Ishikawa (cell line): ENCODE data around the gene DKC1.

Experiments used
- CEBPB ChIP-seq: IDR thresholded peaks from 2 replicates; pipeline ENCODE4 v1.6.1; 2012
- CREB1 ChIP-seq: IDR thresholded peaks from 2 replicates; pipeline ENCODE4 v1.6.1; 2012; ENCODE audit warnings: low read depth
- EGR1 ChIP-seq: IDR thresholded peaks from 2 replicates; pipeline ENCODE4 v1.6.1; 2012
- EP300 ChIP-seq: IDR thresholded peaks from 2 replicates; pipeline ENCODE4 v1.6.1; 2012; ENCODE audit warnings: borderline replicate concordance
- FOXM1 ChIP-seq: IDR thresholded peaks from 2 replicates; pipeline ENCODE4 v1.6.1; 2012; ENCODE audit warnings: low read depth, borderline replicate concordance
- MAX ChIP-seq: IDR thresholded peaks from 2 replicates; pipeline ENCODE4 v1.6.1; 2012
- NFIC ChIP-seq: IDR thresholded peaks from 2 replicates; pipeline ENCODE4 v1.6.1; 2012
- RAD21 ChIP-seq: IDR thresholded peaks from 2 replicates; pipeline ENCODE4 v1.6.1; 2012; ENCODE audit warnings: low read depth
- REST ChIP-seq: IDR thresholded peaks from 2 replicates; pipeline ENCODE4 v1.6.1; 2012; ENCODE audit warnings: low read depth, mild to moderate bottlenecking
- TAF1 ChIP-seq: IDR thresholded peaks from 2 replicates; pipeline ENCODE4 v1.6.1; 2012; ENCODE audit warnings: low read depth, mild to moderate bottlenecking
- TCF12 ChIP-seq: IDR thresholded peaks from 2 replicates; pipeline ENCODE4 v1.6.1; 2012; ENCODE audit warnings: low read depth
- TEAD4 ChIP-seq: IDR thresholded peaks from 2 replicates; pipeline ENCODE4 v1.6.1; 2012
- USF1 ChIP-seq: IDR thresholded peaks from 2 replicates; pipeline ENCODE4 v1.6.1; 2012
- YY1 ChIP-seq: IDR thresholded peaks from 2 replicates; pipeline ENCODE4 v1.6.1; 2012; ENCODE audit warnings: low read depth
- ZBTB7A ChIP-seq: IDR thresholded peaks from 2 replicates; pipeline ENCODE4 v1.6.1; 2012; ENCODE audit warnings: low read depth

The DKC1 gene

GRCh38 chrX:154799556-154800348, 37.1 kb downstream of the DKC1 start:
- TF ChIP-seq MAX (no peak), ZBTB7A (no peak), TCF12 (no peak), FOXM1 (no peak), YY1 (no peak), EGR1 (no peak), CEBPB (no peak), REST (no peak), CREB1 (no peak), EP300 (no peak), USF1 (no peak), NFIC (no peak), TEAD4 (no peak), TAF1 (no peak), RAD21 (no peak)

- no peak for TF ChIP-seq MAX
- TF ChIP-seq CREB1, result no peak
- TF ChIP-seq NFIC, result no peak
- no peak for TF ChIP-seq TAF1
- TF ChIP-seq YY1, result no peak
- no peak for TF ChIP-seq FOXM1
- TF ChIP-seq USF1, result no peak
- TF ChIP-seq ZBTB7A, result no peak
- TF ChIP-seq TCF12, result no peak
- no peak for TF ChIP-seq EP300
- TF ChIP-seq REST, result no peak
- TF ChIP-seq CEBPB, result no peak
- TF ChIP-seq EGR1, result no peak
Measured at GRCh38 chrX:154800478-154801210, 38.0 kb downstream of the DKC1 start.

GRCh38 chrX:154802947-154803346, 40.3 kb downstream of the DKC1 start:
- TF ChIP-seq RAD21, result no peak
- no peak for TF ChIP-seq CEBPB
- no peak for TF ChIP-seq EP300
- no peak for TF ChIP-seq NFIC
- TF ChIP-seq CREB1, result no peak
- TF ChIP-seq EGR1, result no peak
- no peak for TF ChIP-seq ZBTB7A
- TF ChIP-seq FOXM1, result no peak

- no peak for TF ChIP-seq FOXM1
- no peak for TF ChIP-seq USF1
- no peak for TF ChIP-seq MAX
- no peak for TF ChIP-seq CREB1
- no peak for TF ChIP-seq NFIC
- TF ChIP-seq TCF12, result no peak
- TF ChIP-seq EP300, result no peak
- TF ChIP-seq ZBTB7A, result no peak
- no peak for TF ChIP-seq TAF1
- no peak for TF ChIP-seq YY1
- no peak for TF ChIP-seq REST
Measured at GRCh38 chrX:154804261-154804956, 41.7 kb downstream of the DKC1 start.
